ENCODE data around the gene GOLGA6A.
A peak's percentile ranks its signal among the peaks of the same experiment; 100 is the strongest.
"Not testable (repeated sequence)": the region's sequence is repeated elsewhere in the genome, so short reads cannot be mapped to it uniquely, and the experiment has no call there.

GOLGA6A gene

DNA sequence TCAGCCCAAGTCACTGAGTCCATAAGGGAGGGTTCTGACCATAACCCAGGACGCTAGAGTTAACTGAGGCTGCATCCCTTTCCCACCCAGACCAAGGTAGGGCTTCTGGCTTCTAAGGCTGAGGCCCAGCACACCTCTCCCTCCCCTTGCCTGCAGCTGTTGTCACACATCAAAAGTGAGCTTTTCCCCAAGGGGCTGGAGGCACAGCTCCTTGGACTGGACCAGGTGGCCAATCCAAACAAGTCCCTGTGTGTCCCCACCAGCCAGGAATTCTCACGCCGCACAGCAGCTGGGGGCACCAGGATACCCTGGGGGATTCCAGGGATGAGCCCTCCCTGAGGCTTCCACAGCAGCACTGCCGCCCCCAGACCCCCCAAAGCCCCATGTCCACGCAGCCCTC, 25.8 kb upstream of the GOLGA6A start:
- no peak for DNase-seq (ENCODE audit: low spot score)

DNA sequence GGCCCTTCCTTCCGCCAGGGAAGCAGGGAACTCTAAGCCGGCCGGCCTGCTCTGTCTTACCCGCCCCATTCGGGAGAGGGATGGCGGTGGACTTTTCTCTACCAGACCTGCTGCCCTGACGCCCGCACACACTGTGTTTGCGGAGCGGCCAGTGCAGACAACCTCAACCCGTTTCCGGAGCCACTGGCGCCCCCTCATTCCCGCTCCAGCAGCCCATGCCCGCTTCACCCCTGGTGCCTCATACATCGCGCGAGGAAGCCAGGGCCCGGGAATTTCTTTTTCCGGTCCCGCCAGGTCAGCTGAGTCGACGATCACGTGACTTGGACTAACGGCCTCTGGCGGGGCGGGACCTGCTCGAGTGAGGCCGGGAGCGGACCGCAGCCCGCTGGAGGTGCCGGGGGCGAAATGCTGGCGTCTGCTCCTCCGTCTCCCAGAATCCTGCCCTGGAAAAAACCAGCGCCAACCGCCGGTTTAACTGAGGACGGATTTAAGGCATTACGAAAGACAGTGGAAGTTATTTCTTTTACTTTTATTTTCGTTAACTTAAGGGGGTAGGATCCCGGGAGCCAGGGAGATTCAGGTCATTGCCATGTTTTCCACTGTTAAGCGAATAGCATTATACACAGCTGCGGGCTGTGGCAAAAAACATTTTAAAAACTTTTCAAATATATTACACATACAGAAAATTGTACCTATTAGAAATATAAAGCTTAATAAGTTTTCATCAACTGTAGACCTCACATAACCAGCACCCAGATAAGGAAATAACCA, 17.8 kb upstream of the GOLGA6A start:
- DNase-seq (ENCODE audit: low spot score), result peak; percentile 89

DNA sequence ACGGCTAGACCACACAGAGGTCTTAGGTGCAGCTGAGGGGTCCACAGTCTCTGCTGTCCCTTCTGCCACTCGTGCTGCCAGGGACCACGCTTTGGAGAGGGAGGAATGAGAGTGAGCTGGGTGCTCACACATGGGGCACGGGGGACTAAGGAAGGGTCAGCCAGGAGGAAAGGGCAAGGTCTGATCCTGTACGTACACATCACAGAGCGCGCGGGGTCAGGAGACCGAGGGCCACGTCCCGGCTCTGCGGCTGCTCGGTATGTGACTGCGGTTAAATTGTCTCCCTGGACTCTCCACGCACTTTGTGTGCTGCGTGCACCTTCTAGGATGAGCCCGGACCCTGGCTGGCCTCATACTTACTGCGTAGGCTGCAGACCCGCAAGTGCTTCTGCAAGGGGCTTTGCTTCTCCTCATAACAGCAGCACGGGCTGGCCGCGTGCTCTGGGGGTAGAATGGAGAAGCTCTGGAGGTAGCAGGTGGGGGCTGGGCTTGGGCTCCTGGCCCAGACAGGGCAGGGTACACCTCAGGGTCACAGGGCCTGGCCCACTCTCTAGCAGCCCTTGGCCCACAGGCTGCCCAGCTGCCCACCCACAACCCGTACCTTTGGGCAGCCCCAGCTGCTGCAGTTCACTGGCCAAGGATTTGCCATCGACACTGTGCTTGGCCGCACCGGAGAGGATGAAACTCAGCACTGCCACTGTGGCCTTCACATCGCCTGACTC, 14.6 kb upstream of the GOLGA6A start:
- not testable (repeated sequence) for DNase-seq (ENCODE audit: low spot score)

DNA sequence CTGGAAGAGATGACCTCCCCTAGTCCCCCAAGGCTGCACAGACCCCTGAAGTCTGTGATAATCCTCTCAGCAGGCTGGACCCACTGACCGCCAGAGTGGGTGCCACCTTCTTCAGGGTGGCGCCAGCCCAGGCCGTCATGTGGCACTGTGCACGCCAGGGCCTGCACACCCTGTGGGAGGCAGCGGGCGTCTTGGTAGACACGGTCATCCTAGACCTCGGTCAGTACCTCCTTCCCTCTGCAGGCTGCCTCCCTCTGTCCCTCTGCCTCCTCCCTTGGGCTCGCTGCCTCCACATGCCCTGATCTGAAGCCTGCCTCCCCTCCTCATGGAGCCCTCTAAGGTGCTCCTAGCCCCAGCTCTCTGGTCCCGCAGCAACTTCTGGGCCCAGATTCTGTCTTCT, 13.3 kb upstream of the GOLGA6A start:
- DNase-seq (ENCODE audit: low spot score), result not testable (repeated sequence)

DNA sequence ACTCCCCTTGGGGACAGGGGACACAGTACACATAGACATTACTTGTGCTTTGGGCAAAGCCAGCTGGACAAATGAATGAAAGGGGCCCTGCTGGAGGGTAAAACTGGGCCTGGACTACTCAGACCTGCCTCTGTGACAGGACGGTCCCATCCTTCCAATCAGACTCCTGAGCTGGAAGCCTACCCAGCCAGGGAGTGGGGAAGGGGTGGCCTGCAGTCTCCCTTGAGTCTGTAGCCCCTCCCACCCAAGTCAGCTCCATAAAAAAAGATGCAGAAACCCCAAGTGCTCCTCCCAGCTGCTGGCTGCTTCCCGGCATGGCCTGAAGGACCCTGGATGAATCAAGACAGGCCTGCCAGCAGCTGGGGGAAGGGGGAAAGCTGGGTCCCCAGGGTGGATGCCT, 12.2 kb upstream of the GOLGA6A start:
- not testable (repeated sequence) for DNase-seq (ENCODE audit: low spot score)

GRCh38 chr15:74075781-74076180, 6.6 kb downstream of the GOLGA6A start:
- DNase-seq (ENCODE audit: low spot score), result not testable (repeated sequence)

GRCh38 chr15:74072614-74073337, 9.6 kb downstream of the GOLGA6A start:
- DNase-seq (ENCODE audit: low spot score), result not testable (repeated sequence)

DNA sequence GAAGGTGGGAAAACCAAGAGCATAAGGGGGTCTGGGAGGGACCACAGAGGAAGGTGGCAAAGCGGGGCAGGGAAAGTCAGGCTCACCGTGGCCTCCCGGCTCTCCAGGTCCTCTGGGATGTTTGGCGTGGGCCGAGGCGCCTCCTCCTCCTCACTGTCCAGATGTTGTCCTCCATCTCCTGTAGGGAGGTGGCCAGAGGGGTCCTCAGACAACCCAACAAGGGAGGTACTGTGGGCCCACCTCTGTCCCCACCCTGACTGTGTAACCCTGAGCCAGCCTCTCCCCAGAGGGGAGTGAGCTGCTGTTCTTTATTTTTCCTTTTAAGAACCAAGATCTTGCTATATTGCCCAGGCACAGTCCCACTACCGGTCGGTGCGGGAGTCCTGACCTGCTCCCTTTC, 10.2 kb downstream of the GOLGA6A start:
- DNase-seq (ENCODE audit: low spot score), result not testable (repeated sequence)

- DNase-seq (ENCODE audit: low spot score), result not testable (repeated sequence)
These were observed 10.7 kb downstream of the GOLGA6A start for GRCh38 chr15:74071645-74072044.

DNA sequence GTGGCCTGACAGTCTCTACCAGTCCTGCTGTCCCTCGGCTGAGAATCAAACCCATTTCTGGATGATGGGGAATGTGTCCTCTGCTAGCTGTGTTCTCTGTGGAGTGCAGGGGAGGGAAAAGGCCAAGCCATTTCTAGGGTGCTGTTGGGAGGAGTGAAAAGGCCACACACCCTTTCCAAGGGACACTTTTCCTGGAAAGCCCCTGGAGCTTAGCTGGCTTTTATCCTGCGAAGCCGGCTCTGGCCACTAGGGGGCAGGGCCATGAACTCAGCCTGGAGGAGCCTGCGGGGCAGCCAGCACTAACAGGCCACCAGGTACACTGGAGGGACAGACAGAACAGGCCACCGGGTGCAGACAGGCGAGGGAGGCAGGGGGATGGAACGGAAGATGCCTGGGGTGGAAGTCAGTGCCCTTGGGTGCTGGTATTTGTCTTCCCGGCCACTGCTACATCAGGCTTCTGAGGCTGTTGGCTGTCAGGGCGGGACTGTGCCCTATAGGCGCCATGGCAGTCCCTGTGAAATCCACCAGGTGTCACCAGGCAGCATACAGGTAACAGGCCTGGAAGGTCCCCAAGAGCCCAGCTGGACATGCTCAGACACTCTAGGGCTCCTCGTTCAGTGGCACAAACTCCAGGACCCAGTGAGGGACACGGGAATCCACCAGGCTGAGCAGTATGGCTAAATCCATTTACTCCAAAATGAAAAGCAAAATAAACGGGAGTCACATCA, 16.5 kb downstream of the GOLGA6A start:
- DNase-seq (ENCODE audit: low spot score), result not testable (repeated sequence)

DNA sequence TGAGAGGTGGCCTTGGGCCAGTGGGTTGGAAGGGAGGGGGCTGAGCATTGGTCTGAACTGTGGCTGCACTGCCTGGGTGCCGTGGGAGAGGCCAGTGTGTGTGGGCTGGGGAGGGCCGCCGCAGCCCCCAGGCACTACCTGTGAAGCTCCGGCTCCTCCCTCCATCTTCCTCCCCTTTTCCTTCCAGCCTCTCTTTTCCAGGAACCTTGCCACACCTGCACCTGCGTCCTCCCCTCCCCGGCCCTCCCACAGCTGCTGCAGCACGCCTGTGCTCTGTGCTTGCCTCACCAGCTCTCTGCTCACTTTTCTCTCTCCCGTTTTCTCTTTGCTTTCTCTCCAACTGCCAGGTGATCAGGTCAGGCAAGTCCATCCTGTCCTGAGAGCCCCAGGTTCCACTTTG, 17.5 kb downstream of the GOLGA6A start:
- not testable (repeated sequence) for DNase-seq (ENCODE audit: low spot score)

DNA sequence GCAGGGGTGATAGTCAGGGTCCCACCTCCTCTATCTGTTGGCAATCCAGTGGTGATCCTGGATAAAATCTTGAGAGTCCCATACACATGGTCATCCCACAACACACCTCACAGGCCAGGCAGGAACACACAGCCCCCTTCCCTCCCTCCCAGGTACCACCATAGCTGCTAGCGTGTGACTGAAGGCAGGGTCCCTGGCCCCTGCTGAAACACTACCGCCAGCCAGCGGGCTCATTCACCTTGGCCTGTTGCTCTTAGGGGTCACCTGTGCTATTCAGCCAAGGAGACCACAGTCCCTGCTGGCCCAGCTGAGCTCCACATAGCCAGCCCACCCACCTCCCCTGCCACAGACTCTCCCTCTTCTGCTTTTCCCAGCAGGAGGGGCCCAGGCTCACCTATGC, 18.2 kb downstream of the GOLGA6A start:
- not testable (repeated sequence) for DNase-seq (ENCODE audit: low spot score)

DNA sequence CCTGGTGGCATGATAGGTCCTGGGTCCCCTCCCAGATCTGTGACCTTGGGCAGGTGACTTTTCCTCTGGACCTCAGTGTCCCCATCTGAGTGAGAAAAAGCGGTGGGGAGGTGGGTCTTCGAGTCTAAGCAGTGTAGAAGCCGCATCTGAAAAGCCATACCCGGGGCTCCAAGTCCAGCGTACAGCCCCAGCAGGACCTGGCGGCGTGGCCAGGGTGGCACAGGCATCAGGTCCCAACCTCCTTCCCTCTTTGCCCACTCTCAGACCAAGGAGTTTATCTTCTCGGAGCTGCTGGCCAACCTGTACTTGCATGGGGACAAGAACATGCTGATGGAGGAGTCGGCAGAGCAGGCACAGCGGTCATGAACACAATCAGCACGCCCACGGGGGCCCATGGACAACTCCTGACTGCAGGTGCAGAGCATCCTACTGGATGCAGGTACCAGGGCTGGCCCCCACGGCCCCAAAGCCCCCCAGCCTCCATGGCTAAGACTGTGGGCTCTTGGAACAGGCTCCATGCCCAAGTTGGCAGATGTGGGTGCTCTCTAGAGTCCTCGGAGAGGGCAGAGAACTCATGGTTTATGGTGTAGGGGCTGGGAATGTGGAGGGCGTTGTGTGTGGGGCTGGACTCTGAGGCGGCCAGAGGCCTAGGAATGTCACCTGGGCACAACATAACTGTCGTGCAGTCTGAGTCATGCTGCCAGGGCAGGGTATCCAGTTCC, 18.8 kb downstream of the GOLGA6A start:
- DNase-seq (ENCODE audit: low spot score), result not testable (repeated sequence)

DNA sequence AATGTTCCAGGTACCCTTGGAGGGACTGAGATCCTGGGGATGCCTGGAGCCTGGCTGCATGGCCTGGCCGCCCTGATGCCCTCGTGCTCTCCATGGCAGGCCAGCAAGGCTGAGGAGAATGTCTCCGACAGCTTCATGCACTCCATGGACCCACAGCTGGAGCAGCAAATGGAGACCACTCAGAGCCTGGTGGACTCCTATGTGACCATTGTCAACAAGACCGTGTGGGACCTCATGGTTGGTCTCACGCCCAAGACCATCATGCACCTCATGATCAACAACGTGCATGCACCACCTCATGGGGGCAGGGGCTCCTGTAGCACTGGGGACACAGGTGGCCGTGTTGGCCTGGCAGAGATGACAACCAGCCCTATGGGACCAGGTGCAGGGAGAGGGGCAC, 19.7 kb downstream of the GOLGA6A start:
- DNase-seq (ENCODE audit: low spot score), result no peak

- DNase-seq (ENCODE audit: low spot score), result no peak
These were observed 20.1 kb downstream of the GOLGA6A start for GRCh38 chr15:74062236-74062635.

DNA sequence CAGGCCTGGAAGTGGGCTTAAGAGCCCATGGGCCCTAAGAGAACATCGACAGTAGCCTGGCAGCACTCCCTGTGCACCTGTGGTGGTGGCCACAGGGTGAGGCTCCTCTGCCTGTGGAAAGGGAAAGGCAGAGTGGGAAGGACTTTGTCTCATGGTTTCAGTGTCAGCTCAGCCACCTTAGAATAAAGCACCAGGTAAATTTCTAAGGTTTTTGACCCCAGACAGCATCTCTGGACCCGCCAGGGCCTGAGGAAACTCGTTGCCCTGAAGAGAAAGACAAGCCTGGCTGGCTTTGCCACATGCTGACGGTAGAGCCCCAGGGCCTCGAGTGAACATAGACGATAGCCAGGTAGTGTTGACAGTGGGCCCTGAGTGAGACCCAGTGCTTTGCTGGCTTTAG, 22.1 kb downstream of the GOLGA6A start:
- no peak for DNase-seq (ENCODE audit: low spot score)

- not testable (repeated sequence) for DNase-seq (ENCODE audit: low spot score)
These were observed 23.1 kb downstream of the GOLGA6A start for GRCh38 chr15:74059050-74059833.

- DNase-seq (ENCODE audit: low spot score), result not testable (repeated sequence)
These were observed 26.0 kb downstream of the GOLGA6A start for GRCh38 chr15:74056330-74056729.

DNA sequence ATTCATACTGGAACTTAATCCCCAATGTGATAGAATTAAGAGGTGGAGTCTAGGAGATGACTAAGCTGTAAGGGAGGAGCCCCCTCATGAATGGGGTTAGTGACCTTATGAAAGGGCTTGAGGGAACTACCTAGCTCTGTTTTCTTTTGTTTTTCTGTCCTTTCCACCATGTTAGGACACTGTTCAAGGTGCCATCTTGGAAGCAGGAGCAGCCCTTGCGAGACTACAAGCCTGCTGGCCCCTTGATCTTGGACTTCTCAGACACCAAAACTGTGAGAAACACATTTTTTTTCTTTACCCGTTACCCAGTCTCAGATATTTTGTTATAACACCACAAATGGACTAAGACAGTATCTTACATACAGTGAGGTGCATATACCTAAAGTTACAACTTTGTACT, 26.5 kb downstream of the GOLGA6A start:
- DNase-seq (ENCODE audit: low spot score), result no peak

DNA sequence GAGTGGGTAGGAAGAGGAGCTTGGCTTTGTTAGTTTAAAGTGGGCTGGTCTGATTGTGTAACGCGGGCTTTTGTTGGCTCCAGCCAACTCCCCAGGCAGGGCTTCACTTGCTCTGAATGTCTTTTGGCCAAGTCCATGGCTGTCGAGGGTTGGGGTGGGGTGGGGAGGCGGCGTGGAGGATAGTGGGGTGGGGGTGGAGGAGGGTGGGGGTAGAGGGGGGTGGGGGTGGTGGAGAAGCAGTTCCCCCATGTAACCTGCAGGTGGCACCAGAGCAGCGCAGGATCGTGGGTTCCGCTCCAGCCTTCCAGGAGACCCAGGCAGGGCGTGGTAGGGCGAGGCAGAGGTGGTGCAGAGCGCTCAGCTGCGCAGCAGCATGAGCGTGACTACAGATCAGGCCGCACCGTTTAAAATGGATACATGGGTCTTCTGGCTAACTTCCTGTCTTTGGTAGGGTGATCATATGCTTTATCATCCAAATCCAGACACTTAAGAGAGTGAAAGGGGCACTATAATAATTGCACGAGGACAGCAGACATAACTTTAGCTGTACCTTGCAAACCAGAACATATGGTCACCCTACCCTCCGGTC, 28.3 kb downstream of the GOLGA6A start:
- peak; percentile 83 for DNase-seq (ENCODE audit: low spot score)

All from hepatic stellate cell (primary cell).